Neuron (in vitro differentiated cells): ENCODE results near the gene ACADS.

ENCODE experiments used
- H2AFZ ChIP-seq: one replicate; pipeline ENCODE4 v1.6.1; 2013; ENCODE audit warnings: low read depth, mild to moderate bottlenecking, inconsistent platforms, low read length, moderate library complexity
- H3K27me3 ChIP-seq: one replicate; pipeline ENCODE4 v1.6.1; 2013; ENCODE audit warnings: low read length; ENCODE audit not compliant: insufficient read depth
- H3K36me3 ChIP-seq: one replicate; pipeline ENCODE4 v1.6.1; 2013; ENCODE audit warnings: low read length; ENCODE audit not compliant: insufficient read depth
- H3K4me1 ChIP-seq: one replicate; pipeline ENCODE4 v1.6.1; 2013; ENCODE audit warnings: low read length; ENCODE audit not compliant: insufficient read depth
- H3K4me3 ChIP-seq: 2 replicates; pipeline ENCODE4 v1.5.1; 2013; ENCODE audit warnings: mild to moderate bottlenecking, low read length, moderate library complexity
- H3K9me3 ChIP-seq: one replicate; pipeline ENCODE4 v1.6.1; 2013; ENCODE audit warnings: low read length

Gene ACADS

DNA sequence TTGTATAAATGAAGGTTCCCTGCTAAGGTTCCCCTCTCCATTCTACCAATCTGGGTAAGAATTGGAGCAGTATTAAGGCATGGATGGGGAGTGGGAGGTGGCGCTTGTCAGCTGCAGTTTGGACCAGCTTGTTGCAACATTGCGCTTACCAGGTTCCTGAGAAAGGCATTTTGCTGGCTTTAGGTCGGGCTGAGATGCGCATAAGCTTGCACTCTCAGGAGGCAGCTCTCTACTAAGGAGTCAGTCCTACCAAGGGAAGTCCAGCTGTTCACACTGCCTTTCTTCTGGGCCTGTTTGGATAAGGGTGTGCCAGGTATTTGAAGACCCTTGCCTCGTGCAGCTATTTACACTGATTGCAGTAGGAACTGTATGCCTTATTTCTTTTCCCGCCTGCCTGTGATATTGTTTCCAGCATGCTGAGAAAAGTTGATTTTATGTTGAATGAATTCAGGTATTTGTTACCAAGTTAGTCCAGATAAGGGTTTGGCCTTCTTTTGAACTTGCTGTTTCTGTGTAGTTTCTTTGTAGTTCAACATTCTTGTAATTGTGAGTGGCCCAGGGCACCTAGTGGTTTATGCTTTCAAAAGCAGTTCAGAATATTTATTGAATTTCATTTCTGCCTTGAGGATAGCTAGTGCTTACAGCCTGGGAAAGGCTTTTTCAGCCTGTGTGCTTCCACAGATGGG is 36.1 kb upstream of the ACADS start:
- H3K9me3 ChIP-seq, result no peaks in the 10 kb centered on the region
- H3K36me3 ChIP-seq, result peaks cover under 1% of the 10 kb centered on the region
- peaks cover 46% of the 10 kb centered on the region for H3K4me1 ChIP-seq
- H3K27me3 ChIP-seq, result no peaks in the 10 kb centered on the region
- H2AFZ ChIP-seq, result no peak overlapping the region
- peak overlapping the region; percentile 50 for H3K4me3 ChIP-seq

DNA sequence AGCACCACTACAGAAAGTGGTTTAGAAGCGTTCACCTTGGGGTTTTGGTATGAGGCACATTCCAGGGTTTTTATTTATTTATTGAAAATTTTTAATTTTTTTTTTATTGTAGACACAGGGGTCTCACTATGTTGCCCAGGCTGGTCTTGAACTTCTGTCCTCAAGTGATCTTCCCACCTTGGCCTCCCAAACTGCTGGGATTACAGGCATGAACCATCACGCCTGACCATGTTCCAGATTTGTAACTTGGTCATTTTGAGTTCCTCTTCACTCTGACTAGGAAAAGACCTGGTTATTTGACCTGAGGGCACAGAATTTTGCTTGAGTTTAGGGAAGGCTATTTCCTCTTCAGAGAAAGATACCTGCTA is 35.6 kb upstream of the ACADS start:
- Histone ChIP-seq H3K9me3 (no peaks in the 10 kb centered on the region), H3K27me3 (no peaks in the 10 kb centered on the region), H2AFZ (no peak overlapping the region), H3K36me3 (peaks cover 6% of the 10 kb centered on the region), H3K4me1 (peaks cover 46% of the 10 kb centered on the region), H3K4me3 (no peak overlapping the region)

DNA sequence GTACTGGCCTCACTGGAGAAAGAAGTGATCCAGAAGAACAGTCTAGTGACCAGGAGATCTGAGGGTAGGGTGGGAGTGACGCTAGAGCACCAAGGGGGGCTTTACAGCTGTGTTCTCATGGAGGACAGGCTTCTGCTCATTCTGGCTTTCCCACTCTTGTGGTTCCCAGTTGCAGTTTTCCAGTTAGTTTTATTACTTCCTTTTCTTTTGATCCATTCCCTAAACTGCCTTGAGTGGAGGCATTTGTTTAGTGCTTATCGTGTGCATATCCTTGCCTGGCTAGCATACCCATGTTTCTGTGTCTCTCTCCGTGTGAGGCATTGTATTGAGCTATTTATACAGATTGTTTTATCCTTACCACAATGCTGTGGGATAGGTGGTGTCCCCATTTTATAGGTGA is 34.6 kb upstream of the ACADS start:
- Histone ChIP-seq H3K36me3 (peaks cover 15% of the 10 kb centered on the region), H3K4me1 (peaks cover 45% of the 10 kb centered on the region), H3K27me3 (no peaks in the 10 kb centered on the region), H3K9me3 (no peaks in the 10 kb centered on the region), H3K4me3 (no peak overlapping the region), H2AFZ (no peak overlapping the region)

DNA sequence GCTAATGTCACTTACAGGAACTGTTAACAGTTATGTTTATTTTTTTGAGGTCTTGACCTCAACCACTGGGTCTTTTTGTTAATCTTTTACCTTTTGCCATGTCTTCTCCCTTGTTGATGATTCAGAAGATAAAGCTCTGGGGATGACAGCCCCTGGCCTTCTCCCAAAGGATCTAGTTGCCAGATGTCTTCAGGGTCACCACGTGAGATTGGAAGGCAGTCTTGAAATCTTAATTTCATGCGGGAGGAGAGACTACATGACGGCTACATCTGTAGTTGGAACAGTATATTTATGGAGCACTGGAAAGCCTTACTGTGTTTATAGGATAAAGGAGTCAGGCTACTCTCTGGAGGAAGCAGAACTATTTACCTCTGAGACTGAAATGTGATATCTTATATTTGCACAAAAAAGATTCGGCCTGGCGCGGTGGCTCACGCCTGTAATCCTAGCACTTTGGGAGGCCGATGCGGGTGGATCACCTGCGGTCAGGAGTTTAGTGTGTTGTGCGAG is 33.0 kb upstream of the ACADS start:
- H3K9me3 ChIP-seq, result no peaks in the 10 kb centered on the region
- no peaks in the 10 kb centered on the region for H3K27me3 ChIP-seq
- no peak overlapping the region for H2AFZ ChIP-seq
- H3K4me1 ChIP-seq, result peaks cover 44% of the 10 kb centered on the region
- H3K4me3 ChIP-seq, result no peak overlapping the region
- H3K36me3 ChIP-seq, result peaks cover 31% of the 10 kb centered on the region

DNA sequence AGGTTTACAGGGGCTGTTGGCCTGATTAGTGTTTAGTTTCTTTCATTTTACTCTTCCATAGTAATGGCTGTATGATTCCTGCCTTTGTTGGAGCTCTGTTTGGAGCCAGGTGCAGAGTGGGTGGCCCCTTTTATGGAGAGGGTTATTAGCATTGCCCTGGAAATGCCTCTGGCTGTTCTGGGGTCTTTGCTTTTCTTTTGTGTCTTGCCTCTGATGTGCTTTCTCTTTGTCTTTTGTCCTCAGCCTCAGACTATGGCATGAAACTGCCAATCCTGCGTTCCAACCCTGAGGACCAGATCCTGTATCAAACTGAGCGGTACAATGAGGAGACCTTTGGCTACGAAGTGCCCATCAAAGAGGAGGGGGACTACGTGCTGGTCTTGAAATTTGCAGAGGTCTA is 31.8 kb upstream of the ACADS start:
- H3K36me3 ChIP-seq, result peaks cover 43% of the 10 kb centered on the region
- H3K4me1 ChIP-seq, result peaks cover 34% of the 10 kb centered on the region
- H3K27me3 ChIP-seq, result no peaks in the 10 kb centered on the region

DNA sequence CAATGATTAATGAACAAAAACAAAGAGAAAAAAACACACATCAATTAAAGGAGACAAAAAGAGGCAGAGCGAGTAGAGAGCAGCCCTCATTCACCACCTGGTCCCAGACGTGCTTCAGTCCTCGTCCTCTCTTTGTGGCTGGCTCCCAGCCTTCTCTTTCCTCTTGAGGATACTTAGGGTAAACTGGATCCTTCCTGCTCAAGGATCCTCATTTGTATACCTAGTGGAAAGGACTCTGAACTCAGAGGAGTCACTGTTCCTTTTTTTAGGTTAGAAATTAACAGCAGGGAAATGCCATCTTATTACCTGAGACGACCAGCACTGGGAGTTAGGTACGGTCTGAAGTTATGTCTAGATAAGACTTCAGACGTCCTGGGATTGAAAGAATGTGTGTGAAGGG is 29.0 kb upstream of the ACADS start:
- H3K36me3 ChIP-seq, result peaks cover 68% of the 10 kb centered on the region
- H3K27me3 ChIP-seq, result no peaks in the 10 kb centered on the region
- no peaks in the 10 kb centered on the region for H3K9me3 ChIP-seq
- H3K4me3 ChIP-seq, result no peak overlapping the region
- H2AFZ ChIP-seq, result no peak overlapping the region
- H3K4me1 ChIP-seq, result peaks cover 25% of the 10 kb centered on the region

More for the DNA sequence above, 31.8 kb upstream of the ACADS start:
- H3K9me3 ChIP-seq, result no peaks in the 10 kb centered on the region
- no peak overlapping the region for H3K4me3 ChIP-seq
- H2AFZ ChIP-seq, result no peak overlapping the region

DNA sequence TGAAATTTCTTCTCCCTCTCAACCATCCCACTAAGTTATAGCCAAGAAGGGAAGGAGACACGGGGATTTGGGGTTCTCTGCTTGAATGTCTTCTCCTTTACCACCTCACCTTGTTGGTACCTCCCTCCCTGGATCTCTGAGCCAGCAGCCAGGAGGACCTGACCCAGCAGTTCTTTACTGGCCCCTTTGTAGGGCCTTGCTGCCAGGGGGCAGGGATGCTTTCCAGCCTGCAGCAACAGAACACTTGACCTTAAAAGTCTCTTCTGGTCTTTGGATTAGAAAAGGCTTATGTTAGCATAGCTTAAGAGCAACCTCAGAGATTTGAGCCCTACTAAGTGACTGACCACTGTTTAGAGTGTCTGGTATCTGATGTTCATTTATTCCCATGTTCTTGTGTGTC is 28.3 kb upstream of the ACADS start:
- Histone ChIP-seq H3K36me3 (peaks cover 75% of the 10 kb centered on the region), H3K4me1 (peaks cover 21% of the 10 kb centered on the region), H2AFZ (no peak overlapping the region), H3K9me3 (no peaks in the 10 kb centered on the region), H3K27me3 (no peaks in the 10 kb centered on the region), H3K4me3 (no peak overlapping the region)

DNA sequence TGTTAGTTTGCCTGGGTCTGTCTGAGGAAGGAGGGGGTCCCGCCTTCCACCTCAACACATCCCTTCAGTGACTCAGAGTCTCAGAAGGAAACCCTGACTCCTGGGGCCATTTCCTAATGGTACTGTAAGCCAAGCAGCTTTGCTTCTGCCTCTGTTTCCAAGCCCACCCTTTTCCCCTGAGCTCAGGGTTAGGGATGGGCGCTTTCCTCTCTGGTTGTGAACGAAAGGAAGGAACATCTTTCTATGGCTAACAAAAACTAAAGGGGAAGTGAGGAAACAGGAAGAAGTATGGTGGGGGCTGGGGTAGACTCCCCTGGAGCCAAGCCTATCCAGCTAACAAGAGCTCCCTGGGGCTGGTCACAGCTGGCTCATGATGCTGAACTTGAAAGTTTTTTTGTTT is 27.0 kb upstream of the ACADS start:
- Histone ChIP-seq H3K4me3 (no peak overlapping the region), H3K27me3 (no peaks in the 10 kb centered on the region), H3K9me3 (no peaks in the 10 kb centered on the region), H3K4me1 (peaks cover 8% of the 10 kb centered on the region), H2AFZ (no peak overlapping the region), H3K36me3 (peaks cover 87% of the 10 kb centered on the region)

DNA sequence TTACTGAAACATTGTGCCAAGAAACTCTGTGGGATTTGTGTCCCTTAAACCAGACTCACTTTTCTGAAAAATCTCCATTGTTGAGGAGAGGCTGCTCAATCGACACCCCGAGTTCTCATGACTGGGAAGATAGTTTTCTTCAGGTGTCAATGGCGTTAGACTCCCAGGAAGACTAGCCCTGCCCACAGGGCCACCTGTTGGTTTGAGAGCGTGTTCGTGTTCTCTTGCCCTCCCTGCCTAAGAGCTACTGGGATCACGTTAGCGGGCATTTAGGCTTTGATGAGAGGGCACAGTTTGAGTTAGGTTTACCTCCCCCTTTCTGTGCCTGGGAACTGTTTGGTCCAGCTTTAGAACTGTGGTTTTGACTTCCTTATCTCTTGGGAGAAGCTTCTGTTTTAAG is 26.1 kb upstream of the ACADS start:
- H2AFZ ChIP-seq, result no peak overlapping the region
- H3K9me3 ChIP-seq, result no peaks in the 10 kb centered on the region
- H3K36me3 ChIP-seq, result peaks cover 86% of the 10 kb centered on the region
- H3K4me3 ChIP-seq, result no peak overlapping the region
- no peaks in the 10 kb centered on the region for H3K4me1 ChIP-seq
- no peaks in the 10 kb centered on the region for H3K27me3 ChIP-seq

DNA sequence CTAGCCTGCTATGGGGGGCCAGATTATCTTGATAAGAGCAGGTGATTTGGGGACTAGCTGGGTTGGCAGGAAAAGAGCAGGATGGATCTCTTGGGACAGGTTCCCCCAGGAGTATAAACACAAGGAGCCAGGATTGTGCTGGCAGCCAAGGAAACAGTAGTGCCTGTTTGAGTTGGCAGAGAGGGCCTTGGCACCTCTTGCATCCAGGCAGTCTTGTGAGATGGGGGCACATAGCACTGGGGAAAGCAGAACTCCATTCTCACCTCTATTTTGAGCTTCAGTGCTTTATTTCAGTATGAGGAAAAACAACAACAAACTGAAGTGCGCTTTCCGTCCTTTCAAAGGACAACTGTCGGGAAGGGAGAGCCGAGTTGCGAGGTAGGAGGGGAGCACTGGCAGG is 24.7 kb upstream of the ACADS start:
- Histone ChIP-seq H2AFZ (no peak overlapping the region), H3K36me3 (peaks cover 73% of the 10 kb centered on the region), H3K4me1 (no peaks in the 10 kb centered on the region), H3K4me3 (no peak overlapping the region), H3K27me3 (no peaks in the 10 kb centered on the region), H3K9me3 (no peaks in the 10 kb centered on the region)

DNA sequence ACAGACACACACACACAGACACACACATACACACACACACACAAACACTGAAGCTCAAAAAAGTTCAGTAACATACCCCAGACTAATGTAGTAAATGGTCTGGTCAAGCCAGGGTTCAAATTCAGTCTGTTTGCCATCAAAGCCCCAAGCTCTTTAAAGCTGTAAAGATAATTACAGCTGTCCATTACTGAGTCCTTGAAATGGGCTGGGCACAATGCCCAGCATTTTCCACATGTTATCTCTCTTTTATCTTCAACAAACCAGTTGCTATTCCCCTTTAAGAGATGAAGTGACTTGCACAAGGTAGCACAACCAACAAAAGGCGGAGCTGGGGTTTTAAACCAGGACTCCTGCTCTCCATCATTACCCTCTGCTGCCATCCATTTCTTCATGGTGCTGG is 23.0 kb upstream of the ACADS start:
- no peaks in the 10 kb centered on the region for H3K27me3 ChIP-seq
- H3K4me3 ChIP-seq, result no peak overlapping the region
- H3K4me1 ChIP-seq, result no peaks in the 10 kb centered on the region
- peaks cover 56% of the 10 kb centered on the region for H3K36me3 ChIP-seq
- H2AFZ ChIP-seq, result no peak overlapping the region
- H3K9me3 ChIP-seq, result no peaks in the 10 kb centered on the region

DNA sequence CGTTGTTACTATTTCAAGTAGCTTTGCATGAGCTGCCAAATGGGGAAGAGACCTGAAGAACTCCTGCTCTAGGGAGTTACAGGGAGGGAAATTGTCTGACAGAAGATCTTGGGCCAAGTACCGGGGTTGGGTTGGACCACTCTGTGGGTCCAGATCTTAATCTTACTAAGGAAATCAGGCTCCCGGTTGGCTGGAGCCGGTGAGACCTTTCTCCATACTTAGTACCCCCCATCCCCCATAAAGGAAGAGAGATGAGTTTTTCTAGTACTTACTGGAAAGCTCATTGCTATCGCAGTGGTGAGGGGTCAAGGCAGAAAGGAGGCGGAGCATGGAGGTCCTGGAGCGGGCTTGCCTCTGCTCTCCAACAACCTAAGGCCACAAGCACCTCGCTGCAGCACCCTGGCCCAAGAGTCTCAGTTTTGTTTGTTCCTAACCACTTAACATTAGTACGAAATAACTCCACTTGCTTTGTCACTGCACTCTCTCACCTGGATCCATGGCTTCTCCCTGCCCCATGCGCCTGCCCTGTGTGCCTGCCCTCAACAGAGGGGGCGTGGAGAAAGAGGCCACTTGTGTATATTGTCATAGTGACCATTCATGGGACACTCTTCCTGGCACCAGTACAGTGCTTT is 22.2 kb upstream of the ACADS start:
- Histone ChIP-seq H3K36me3 (peaks cover 48% of the 10 kb centered on the region), H3K4me1 (no peaks in the 10 kb centered on the region), H3K4me3 (no peak overlapping the region), H3K27me3 (no peaks in the 10 kb centered on the region), H2AFZ (no peak overlapping the region), H3K9me3 (no peaks in the 10 kb centered on the region)

DNA sequence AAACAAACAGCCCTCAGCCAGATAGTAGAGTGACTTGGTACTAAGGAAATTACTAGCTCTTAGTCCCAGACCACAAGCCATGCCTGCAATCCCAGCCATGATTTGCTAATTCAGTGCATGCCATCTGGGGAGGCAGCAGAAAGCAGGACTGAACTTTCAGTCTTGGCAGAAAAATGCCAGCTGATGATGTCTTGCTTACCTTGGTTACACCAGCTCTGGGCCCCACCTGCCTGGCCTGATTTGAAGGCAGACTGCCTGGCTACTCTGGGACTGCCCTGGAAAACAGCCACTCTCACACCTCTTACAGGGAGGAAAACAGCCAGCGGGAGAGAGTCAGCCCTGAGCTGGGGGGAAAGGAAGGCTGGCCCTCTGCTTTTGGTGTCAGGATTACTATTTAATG is 20.0 kb upstream of the ACADS start:
- Histone ChIP-seq H3K4me1 (peaks cover 6% of the 10 kb centered on the region), H3K27me3 (no peaks in the 10 kb centered on the region), H3K9me3 (no peaks in the 10 kb centered on the region), H3K36me3 (peaks cover 29% of the 10 kb centered on the region), H3K4me3 (no peak overlapping the region), H2AFZ (no peak overlapping the region)

DNA sequence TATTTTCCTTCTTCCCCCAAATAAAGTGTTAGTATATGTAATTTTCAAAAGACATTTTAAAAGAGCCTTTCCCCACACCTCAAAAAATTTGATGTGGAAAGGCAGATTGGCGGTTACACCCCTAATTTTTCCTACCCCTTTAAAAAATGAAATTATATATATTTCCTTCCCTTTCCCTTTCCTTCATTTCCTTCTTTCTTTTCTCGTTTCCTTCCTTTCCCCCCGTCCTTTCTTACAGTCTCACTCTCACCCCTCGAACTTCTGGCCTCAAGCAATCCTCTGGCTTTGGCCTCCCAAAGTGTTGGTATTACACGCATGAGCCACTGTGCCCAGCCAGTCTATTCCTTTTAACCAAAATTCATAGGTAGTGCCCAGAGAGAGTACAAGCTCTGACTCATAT is 19.6 kb upstream of the ACADS start:
- H3K36me3 ChIP-seq, result peaks cover 25% of the 10 kb centered on the region

More for the DNA sequence above, 19.6 kb upstream of the ACADS start:
- Histone ChIP-seq H3K4me1 (peaks cover 7% of the 10 kb centered on the region), H2AFZ (no peak overlapping the region), H3K4me3 (no peak overlapping the region), H3K9me3 (no peaks in the 10 kb centered on the region), H3K27me3 (no peaks in the 10 kb centered on the region)
